PC-3 (cell line): ENCODE measurements around the gene MAML3.

Experiments
- EZH2 ChIP-seq: fragments of 300-600 bp; sonication (generic); IDR thresholded peaks from one replicate; pipeline ENCODE4 v1.6.1; 2017; ENCODE audit warnings: antibody characterized with exemption, mild to moderate bottlenecking, low read length; ENCODE audit not compliant: unreplicated experiment
- EZH2phosphoT487 ChIP-seq: fragments of 300-600 bp; sonication (generic); IDR thresholded peaks from 2 replicates; pipeline ENCODE4 v1.6.1; 2018; ENCODE audit warnings: mild to moderate bottlenecking, antibody characterized with exemption, low read length, borderline replicate concordance
- TF ChIP-seq, protein P1 (sequence below): fragments of 300-600 bp; sonication (generic); conservative IDR thresholded peaks from 2 replicates; pipeline ENCODE4 v1.5.1; 2017; ENCODE audit warnings: antibody characterized with exemption, low read depth, mild to moderate bottlenecking, low read length

DNA sequence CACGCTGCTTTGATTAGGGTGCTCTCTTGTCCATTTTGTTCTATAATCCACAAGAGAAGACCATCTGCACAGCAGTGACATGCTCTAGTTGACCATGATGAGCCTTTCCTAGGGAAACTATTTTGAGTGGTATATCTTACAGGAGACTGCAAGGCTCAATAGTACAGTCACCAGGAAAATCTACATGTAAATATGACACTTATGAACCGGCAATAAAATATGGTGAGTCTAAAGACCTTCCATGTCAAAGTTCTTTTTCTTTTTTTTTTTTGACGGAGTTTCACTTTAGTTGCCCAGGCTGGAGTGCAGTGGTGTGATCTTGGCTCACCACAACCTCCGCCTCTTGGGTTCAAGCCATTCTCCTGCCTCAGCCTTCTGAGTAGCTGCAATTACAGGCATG, 384.6 kb downstream of the MAML3 start:
- TF ChIP-seq, protein P1, sequence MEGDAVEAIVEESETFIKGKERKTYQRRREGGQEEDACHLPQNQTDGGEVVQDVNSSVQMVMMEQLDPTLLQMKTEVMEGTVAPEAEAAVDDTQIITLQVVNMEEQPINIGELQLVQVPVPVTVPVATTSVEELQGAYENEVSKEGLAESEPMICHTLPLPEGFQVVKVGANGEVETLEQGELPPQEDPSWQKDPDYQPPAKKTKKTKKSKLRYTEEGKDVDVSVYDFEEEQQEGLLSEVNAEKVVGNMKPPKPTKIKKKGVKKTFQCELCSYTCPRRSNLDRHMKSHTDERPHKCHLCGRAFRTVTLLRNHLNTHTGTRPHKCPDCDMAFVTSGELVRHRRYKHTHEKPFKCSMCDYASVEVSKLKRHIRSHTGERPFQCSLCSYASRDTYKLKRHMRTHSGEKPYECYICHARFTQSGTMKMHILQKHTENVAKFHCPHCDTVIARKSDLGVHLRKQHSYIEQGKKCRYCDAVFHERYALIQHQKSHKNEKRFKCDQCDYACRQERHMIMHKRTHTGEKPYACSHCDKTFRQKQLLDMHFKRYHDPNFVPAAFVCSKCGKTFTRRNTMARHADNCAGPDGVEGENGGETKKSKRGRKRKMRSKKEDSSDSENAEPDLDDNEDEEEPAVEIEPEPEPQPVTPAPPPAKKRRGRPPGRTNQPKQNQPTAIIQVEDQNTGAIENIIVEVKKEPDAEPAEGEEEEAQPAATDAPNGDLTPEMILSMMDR: no peak
- TF ChIP-seq EZH2phosphoT487 (no peak), EZH2 (no peak)
